ENCODE data around the gene STT3A. TPM values are rescaled to one million over a fixed set of nuclear protein-coding genes. Genes with fewer than 3 reads are reported as not detected.
"Not testable (repeated sequence)": the region's sequence is repeated elsewhere in the genome, so short reads cannot be mapped to it uniquely, and the experiment has no call there.

The STT3A gene
- total and polyA plus RNA-seq, 7 donors: 10.8 to 62.7 (median 49.3) TPM

DNA sequence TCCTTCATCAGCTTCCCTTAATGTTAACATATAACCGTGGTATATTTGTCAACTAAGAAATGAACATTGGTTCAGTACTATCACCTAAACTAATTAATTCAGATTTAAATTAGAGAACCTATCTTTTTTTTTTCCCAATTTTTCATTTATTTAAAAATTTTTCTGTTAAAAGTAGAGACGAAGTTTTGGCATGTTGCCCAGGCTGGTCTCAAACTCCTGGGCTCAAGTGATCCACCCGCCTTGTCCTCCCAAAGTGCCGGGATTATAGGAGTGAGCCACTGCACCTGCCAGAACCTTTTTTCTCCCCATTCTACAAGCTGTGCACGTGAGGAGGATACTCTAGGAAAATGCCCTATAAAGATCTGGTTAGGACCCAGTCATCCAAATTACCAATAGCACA, 19.7 kb upstream of the STT3A start:
- Histone ChIP-seq H3K9me3 (no peaks in the 10 kb centered on the region), H3K27me3 (no peaks in the 10 kb centered on the region), H3K4me1 (peaks cover 0 to 20% (median 11%) of the 10 kb centered on the region in 4 donors), H3K27ac (no peak overlapping the region), H3K4me3 (no peak overlapping the region), H3K36me3 (peaks cover 23 to 58% (median 32%) of the 10 kb centered on the region in 4 donors)
- no peak for TF ChIP-seq POLR2AphosphoS5 (IDR thresholded peaks at IDR 0.05)
- TF ChIP-seq POLR2A (IDR thresholded peaks at IDR 0.05): no peak
- TF ChIP-seq, protein P1, sequence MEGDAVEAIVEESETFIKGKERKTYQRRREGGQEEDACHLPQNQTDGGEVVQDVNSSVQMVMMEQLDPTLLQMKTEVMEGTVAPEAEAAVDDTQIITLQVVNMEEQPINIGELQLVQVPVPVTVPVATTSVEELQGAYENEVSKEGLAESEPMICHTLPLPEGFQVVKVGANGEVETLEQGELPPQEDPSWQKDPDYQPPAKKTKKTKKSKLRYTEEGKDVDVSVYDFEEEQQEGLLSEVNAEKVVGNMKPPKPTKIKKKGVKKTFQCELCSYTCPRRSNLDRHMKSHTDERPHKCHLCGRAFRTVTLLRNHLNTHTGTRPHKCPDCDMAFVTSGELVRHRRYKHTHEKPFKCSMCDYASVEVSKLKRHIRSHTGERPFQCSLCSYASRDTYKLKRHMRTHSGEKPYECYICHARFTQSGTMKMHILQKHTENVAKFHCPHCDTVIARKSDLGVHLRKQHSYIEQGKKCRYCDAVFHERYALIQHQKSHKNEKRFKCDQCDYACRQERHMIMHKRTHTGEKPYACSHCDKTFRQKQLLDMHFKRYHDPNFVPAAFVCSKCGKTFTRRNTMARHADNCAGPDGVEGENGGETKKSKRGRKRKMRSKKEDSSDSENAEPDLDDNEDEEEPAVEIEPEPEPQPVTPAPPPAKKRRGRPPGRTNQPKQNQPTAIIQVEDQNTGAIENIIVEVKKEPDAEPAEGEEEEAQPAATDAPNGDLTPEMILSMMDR (IDR thresholded peaks at IDR 0.05): no peak
- TF ChIP-seq EP300 (IDR thresholded peaks at IDR 0.05): no peak
- 86 to 91% methylated on average over 5 of the region's 5 CpGs for WGBS, 2 donors
- intact Hi-C loops (cut with DNase I): loop anchor here (10.0 kb wide), 1 partner anchor 52 kb away; the partner anchor contains the start of gene CHEK1
- DNase-seq: no peak

DNA sequence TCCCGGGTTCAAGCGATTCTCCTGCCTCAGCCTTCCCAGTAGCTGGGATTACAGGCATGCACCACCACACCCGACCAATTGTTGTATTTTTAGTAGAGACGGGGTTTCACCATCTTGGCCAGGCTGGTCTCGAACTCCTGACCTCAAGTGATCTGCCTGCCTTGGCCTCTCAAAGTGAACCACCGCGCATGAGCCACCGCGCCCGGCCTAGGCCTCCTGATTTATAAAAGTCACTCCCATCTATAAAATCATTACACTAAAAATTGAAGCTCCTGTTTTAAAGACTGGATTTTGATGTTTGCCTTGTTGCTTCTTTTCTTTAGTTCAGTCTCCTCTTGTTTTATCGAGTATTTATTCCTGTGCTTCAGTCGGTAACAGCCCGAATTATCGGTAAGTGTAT, 15.5 kb upstream of the STT3A start:
- H3K9me3 ChIP-seq, DNase-seq, H3K4me1 ChIP-seq, H3K4me3 ChIP-seq, H3K27me3 ChIP-seq, H3K27ac ChIP-seq: not testable (repeated sequence)
- WGBS, 2 donors: 94 to 96% methylated on average over 14 of the region's 14 CpGs
- intact Hi-C loops (cut with DNase I): loop anchor here (10.0 kb wide), 1 partner anchor 48 kb away; the partner anchor contains the start of gene CHEK1
- peaks cover 52 to 100% (median 65%) of the 10 kb centered on the region in 4 donors for H3K36me3 ChIP-seq

DNA sequence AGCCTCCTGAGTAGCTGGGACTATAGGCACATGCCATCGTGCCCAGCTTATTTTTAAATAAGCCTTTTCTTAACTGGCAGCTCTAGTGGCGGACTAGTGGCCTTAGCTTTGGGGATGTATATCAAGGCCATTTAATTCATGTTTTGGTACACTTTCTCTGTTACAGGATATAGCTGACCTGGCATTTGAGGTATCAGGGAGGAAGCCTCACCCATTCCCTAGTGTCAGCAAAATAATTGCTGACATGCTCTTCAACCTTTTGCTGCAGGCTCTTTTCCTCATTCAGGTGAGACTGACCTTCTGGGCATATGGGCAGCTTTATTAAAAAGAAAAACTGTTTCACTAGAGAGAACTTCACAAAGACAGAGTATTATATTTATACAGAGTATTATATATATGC, 13.9 kb upstream of the STT3A start:
- intact Hi-C loops (cut with DNase I): loop anchor here (10.0 kb wide), 1 partner anchor 46 kb away; the partner anchor contains the start of gene CHEK1
- H3K27me3 ChIP-seq: no peaks in the 10 kb centered on the region
- H3K36me3 ChIP-seq: peaks cover 54 to 100% (median 70%) of the 10 kb centered on the region in 4 donors
- DNase-seq: no peak
- no peaks in the 10 kb centered on the region for H3K4me1 ChIP-seq
- no peaks in the 10 kb centered on the region for H3K9me3 ChIP-seq
- WGBS, 2 donors: 98 to 99% methylated on average over 2 of the region's 2 CpGs
- no peak overlapping the region for H3K27ac ChIP-seq
- H3K4me3 ChIP-seq: no peak overlapping the region
- TF ChIP-seq POLR2A (IDR thresholded peaks at IDR 0.05): no peak
- TF ChIP-seq POLR2AphosphoS5 (IDR thresholded peaks at IDR 0.05): no peak
- no peak for TF ChIP-seq EP300 (IDR thresholded peaks at IDR 0.05)
- TF ChIP-seq, protein P1 (IDR thresholded peaks at IDR 0.05): no peak

DNA sequence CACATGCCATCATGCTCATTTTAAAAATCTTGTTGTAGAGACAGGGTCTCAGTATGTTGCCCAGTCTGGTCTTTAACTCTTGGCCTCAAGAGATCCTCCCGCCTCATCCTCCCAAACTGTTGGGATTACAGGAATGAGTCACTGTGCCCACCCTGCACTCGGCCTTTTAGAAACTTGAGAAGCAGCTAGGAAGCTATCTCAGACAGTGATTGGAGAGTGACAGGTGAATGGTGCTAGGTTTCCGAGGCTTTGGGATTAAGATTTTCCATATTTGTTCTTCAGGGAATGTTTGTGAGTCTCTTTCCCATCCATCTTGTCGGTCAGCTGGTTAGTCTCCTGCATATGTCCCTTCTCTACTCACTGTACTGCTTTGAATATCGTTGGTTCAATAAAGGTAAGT, 12.8 kb upstream of the STT3A start:
- TF ChIP-seq POLR2AphosphoS5 (IDR thresholded peaks at IDR 0.05): no peak
- no peak for TF ChIP-seq POLR2A (IDR thresholded peaks at IDR 0.05)
- TF ChIP-seq, protein P1 (IDR thresholded peaks at IDR 0.05): no peak
- TF ChIP-seq EP300 (IDR thresholded peaks at IDR 0.05): no peak
- H3K36me3 ChIP-seq: peaks cover 54 to 100% (median 63%) of the 10 kb centered on the region in 4 donors
- no peaks in the 10 kb centered on the region for H3K4me1 ChIP-seq
- no peaks in the 10 kb centered on the region for H3K9me3 ChIP-seq
- intact Hi-C loops (cut with DNase I): loop anchor here (10.0 kb wide), 1 partner anchor 45 kb away; the partner anchor contains the start of gene CHEK1
- 94 to 96% methylated on average over 5 of the region's 5 CpGs for WGBS, 2 donors
- DNase-seq: no peak
- no peak overlapping the region for H3K27ac ChIP-seq
- no peaks in the 10 kb centered on the region for H3K27me3 ChIP-seq
- H3K4me3 ChIP-seq: no peak overlapping the region

DNA sequence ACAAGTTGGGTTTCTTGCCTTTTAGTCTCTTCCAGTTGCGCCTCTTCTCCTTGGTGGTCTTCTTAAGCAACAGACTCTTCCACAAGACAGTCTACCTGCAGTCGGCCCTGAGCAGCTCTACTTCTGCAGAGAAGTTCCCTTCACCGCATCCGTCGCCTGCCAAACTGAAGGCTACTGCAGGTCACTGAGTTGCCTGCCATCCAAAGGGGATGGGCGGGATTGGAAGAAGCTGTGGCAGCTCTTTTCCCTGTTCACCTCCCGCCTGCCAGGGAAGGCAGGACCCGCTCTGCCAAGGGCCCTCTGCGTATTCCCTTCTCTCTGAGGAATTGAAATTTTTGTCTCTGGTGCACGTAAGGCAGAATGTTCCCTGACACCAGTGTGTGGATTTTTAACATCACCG, 9.2 kb upstream of the STT3A start:
- Histone ChIP-seq H3K27ac (no peak overlapping the region), H3K27me3 (no peaks in the 10 kb centered on the region), H3K4me3 (no peak overlapping the region), H3K36me3 (peaks cover 27 to 69% (median 38%) of the 10 kb centered on the region in 4 donors), H3K9me3 (no peaks in the 10 kb centered on the region), H3K4me1 (no peaks in the 10 kb centered on the region)
- TF ChIP-seq, protein P1 (IDR thresholded peaks at IDR 0.05): no peak
- TF ChIP-seq POLR2A (IDR thresholded peaks at IDR 0.05): no peak
- no peak for TF ChIP-seq POLR2AphosphoS5 (IDR thresholded peaks at IDR 0.05)
- no peak for TF ChIP-seq EP300 (IDR thresholded peaks at IDR 0.05)
- no peak for DNase-seq
- WGBS, 2 donors: 97% methylated on average over 11 of the region's 11 CpGs
- intact Hi-C loops (cut with DNase I): no loop called here
